Activated CD8-positive, alpha-beta memory T cell treated with anti-CD3 and anti-CD28 coated beads for 4 hours (primary cell): ENCODE measurements around the gene PARD3B.

Experiments
- DNase-seq, 2 donors: peaks; one replicate each; pipeline ENCODE4 v3.0.0-alpha.2; 2020; ENCODE audit warnings: low read depth in 2 of 2

The PARD3B gene

DNA sequence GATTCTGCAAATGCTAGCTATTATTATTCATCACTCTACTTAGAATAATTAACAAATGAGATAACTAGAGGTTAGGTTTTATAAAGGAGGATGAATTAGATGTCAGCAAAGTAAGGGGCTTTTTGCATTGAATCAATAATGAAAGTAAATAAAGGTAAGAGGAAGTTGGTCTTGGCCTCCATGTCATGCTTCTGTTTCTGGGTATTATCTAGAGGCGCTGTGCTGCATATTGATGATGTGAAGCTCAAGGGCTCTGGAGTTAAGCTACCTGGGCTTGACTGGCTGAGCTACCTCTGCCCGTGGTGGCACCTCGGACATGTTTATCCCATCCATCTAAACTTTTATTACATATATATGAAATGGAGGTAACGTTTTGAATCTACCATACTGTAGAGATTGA, 350.9 kb downstream of the PARD3B start:
- no peak for DNase-seq

DNA sequence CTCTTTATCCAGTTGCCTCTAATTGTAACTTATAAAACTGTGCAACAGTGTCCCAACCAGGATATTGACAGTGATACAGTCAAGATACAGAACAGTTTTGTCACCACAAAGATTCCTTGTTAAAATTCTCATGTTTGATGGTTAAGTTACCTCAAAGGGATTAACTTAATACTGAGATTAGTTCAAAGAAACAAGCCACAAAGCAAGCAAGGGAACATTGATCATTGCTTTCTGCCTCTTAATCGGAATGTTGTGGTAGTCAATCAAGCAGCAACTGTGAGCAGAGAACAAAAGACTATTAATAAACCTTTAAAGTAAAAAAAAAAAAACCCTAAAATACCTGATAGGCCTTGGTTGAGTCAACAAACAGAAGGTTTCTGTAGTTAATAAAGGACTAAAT, 352.3 kb downstream of the PARD3B start:
- no peak for DNase-seq

DNA sequence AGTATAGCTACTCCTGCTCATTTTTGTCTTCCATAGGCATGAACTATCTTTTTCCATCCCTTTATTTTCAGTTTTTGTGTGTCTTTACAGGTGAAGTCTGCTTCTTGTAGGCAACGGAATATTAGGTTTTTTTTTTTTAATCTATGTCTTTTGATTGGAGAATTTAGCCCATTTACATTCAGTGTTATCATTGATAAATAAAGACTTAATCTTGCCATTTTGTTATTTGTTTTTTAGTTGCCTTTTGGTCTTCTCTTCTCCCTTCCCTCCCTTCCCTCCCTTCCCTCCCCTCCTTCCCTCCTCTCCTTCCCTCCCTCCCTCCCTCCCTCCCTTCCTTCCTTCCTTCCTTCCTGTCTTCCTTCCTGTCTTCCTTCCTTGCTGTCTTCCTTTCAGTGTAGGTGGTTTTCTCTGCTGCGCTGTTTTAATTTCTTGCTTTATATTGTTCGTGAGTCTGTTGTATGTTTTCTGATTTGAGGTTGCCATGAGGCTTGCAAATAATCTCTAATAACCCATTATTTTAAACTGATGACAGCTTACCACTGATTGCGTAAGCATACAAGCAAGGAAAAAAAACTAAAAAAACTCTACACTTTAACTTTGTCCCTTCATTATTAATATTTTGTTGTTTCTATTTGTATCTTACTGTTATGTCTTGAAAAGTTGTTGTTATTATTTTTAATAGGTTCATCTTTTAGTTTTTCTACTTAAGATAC, 353.8 kb downstream of the PARD3B start:
- no peak for DNase-seq

DNA sequence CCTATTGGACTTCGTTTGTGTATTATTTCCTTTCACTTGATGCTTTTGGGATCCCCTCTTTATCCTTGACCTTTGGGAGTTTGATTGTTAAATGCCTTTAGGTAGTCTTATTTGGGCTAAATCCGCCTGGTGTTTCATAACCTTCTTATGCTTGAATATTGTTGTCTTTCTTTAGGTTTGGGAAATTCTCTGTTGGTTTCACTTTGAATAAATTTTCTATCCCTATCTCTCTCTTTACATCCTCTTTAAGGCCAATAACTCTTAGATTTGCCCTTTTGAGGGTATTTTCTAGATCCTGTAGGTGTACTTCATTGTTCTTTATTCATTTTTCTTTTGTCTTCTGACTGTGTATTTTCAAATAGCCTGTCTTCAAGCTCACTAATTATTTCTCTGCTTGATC, 354.7 kb downstream of the PARD3B start:
- DNase-seq = no peak

DNA sequence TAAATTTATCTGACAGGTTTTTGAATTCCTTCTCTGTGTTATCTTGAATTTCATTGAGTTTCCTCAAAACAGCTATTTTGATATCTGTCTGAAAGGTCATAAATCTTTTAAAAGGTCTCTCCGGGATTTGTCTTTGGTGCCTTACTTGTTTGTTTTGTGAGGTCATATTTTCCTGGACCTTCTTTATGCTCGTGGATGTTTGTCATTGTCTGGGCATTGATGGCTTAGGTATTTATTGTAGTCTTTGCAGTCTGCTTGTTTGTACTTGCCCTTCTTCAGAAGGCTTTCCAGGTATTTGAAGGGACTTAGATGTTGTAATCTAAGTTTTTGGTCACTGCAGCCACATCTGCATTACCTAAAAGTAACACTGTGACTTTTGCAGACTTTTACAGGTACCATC, 355.2 kb downstream of the PARD3B start:
- DNase-seq = no peak

DNA sequence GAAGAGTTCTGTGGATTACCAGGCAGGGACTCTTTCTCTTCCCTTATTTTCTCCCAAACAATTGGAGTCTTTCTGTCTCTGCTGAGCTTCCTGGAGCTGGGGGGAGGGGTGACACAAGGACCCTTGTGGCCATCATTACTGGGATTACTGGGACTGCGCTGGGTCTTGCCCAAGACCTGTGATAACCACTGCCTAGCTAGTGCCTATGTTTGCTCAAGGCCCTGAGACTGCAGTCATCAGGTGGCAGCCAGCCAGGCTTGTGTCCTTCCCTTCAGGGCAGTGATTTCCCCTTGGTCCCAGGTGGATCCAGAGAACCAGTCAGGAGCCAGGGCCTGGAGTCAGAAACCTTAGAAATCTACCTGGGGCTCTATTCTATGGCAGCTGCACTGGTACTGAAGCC, 355.6 kb downstream of the PARD3B start:
- no peak for DNase-seq

DNA sequence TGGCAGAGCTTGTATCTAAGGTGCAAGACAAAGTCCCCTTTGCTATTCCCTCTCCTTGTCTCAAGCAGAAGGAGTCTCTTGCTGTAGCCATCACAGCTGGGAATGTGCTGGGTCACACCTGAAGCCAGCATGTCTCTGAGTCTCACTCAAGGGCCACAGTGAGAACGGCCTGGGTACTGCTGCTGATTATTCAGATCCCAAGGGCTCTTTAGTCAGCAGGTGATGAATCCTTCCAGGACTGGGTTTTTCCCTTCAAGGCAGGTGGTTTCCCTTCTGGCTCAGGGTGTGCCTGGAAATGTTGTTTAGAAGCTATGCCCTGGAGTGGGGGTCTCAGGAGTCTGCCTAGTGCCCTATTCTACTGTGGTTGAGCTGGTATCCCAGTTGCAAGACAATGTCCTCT, 356.3 kb downstream of the PARD3B start:
- no peak for DNase-seq

DNA sequence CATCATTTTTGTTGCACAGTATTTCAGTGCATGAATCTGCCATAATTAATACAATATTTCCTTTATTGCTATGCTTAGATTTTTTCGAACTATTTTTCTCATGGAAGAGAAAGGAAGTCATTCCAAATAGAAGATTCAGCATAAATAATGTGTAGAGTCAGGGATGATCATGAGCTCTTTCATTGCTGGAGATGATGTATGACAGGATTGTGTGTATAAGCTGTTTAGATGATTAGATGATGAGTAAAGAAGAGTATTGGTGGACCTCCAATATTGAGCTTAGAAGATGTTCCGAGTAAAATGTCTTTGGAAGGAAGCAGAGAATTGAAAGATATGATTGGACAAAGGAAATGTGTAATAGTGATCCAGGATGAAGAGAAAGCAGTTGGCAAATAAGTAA, 364.5 kb downstream of the PARD3B start:
- no peak for DNase-seq

DNA sequence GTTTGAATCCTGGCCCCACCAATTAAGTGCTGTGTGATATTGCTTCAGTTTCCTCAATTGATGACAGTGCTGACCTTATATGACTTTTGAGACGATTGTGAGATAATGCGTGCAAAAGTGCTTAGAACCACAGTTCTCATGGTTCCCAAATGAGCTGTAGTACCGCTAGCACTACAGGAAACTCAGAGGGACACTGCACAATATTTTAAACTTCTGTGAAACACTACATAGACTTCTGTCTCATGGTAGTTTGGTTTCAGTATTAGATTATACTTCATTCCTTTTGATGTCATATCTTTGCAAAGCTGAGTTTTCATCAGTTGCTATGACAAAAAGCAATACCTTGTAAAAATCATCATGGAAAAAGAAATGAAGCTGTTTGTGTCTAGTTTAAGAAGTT, 368.0 kb downstream of the PARD3B start:
- no peak for DNase-seq

DNA sequence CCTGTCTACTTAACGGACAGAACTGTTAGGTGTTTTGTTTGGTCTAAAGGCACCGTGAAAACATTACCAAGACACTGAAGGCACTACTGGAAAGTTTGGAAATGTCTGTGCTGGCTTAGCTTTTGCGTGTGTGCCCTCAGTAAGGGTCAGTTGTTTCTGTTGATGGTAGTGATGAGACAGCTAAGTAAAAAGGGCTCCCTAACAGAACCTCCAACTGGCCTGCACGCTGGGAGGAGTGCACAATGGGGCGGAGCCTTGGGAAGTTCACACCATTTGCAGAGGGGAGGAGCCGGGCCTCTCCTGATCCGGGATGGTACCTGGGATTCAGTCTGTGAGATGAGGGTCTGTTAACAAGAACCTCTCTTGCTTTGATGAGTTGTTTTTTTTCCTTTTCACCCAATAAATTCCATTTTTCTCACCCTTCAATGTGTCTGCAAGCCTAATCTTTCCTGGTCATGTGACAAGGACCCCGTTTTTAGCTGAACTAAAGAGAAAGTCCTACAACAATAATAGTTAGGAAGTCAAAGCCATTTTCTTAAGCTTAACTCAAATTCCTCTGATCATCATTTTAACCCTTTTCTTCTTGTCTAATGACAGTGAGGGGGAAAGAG, 368.7 kb downstream of the PARD3B start:
- DNase-seq = no peak

DNA sequence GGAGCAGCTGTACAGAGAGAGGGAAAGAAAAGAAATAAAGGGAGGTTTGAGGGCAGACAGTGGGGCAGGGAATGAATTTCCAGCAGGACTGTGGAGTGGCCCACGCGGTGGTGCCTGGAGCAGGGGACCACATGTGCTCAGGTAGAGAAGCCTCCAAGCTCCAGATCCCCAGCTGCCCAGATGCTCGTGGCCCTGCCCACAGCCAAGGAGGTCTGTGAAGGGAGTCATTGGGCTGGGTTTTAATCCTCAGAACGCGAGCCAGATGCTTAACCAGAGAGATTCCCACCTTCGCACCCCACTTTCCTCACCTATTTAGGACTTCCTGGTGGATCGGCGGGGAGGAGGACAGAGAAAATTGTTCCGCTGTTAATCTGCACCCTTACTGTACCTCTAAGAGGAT, 369.4 kb downstream of the PARD3B start:
- no peak for DNase-seq

DNA sequence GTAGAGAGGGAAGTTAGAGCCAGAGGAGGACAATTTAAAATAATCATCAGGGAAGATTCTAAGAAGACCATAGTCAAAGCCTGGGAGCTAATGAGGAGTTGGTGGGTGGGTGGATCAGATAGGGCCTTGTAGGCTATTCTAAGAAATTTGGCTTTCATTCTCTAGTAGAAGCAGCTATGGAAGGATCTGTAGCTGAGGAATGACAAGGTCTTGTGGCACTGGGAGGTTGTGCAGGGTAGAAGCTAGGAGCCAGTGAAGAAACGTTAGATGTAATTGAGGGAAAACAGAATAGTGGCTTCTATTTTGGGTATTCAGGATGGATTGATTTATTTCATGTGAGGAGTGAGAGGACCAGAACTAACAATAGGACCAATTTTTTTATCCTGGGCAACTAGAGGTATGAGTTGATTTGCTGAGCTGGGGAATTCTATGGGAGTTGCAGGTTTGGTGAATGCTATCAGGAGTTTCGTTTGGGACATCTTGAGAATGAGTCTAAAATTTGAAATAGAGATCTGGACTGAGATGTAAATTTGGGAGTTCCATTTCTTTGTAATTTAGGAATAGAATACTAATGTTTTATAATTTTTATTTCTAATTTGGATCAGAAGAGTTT, 371.9 kb downstream of the PARD3B start:
- DNase-seq = no peak

DNA sequence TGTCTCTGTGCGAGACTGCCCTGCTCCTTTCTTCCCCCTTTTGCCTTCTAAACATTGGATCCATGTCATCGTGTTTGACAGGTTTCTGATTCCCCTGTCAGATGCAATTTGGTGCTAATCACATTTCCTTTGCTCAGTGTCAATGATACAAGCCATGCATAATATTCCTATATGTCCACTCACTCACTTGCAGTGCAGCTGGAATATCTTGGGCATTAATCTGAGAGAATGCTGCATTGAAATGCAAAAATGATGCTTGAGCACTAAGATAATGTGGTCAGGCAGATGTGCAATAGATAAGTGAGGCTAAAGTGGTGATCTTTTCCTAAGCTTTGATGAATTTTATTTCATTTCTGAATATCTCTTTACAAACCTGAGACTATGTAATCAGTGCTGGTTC, 375.5 kb downstream of the PARD3B start:
- no peak for DNase-seq

DNA sequence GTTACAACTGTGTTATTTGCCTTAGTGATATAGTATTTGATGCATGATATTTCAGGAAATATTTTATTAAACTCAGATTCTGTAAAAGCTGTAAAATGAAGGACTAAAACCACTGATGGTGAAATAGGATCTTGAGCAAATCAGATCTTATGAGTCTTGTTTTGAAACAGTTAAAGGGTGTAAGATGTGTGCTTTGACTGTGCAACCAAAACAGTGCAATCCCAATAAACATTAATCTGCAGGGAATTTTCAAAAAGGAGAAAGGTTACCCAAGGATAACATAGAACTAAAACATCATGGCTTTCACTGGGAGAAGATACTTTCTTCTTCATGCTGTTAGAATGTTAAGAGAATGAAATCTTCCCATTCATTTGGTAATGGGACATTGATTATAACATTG, 378.7 kb downstream of the PARD3B start:
- no peak for DNase-seq

DNA sequence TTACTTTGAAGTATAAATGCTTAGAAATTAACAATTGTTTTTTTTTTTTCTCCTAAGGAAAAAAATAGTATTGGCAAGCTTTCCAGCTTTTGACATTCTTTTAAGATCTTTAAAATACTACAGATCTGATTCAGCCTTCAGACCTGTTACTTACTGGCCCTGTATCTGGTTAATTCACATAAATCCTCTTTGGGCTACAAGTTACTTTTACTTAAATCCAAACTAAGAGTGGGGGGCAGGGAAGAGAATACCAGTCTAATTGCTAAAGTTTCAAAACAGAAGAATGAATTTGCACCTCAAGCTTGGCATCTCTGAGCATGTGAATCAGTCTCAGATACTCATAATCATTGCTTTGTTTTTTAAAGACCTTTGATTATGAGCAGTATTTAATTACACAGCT, 386.3 kb downstream of the PARD3B start:
- no peak for DNase-seq

DNA sequence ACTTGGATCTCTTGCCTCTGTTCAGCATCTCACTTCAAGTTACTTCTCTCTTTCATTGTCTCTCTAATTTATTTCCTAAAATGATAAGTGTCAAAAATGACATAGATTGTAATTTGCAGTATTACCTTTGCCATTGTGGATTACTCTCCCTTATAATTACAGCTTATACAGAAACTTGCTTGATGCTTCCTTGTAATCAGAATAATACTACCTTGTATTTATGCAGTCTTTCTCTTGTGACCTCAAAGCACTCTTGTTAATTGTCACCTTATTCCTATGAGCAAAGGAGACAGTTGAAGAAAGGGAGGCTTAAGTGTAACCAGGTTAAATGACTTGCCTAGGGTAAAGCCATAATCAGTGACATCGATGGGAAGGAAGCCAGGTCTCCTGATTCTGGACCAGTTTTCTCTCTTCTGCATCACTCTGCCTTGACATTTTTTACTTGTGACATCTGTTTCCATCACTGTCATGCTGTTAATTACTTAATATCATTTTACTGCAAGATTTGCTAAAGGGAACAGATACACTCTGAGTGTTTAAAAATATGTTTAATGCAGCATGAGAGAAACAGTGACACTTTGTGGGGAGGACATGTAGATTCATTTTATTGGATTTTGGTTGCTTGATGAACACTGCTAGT, 388.6 kb downstream of the PARD3B start:
- no peak for DNase-seq

DNA sequence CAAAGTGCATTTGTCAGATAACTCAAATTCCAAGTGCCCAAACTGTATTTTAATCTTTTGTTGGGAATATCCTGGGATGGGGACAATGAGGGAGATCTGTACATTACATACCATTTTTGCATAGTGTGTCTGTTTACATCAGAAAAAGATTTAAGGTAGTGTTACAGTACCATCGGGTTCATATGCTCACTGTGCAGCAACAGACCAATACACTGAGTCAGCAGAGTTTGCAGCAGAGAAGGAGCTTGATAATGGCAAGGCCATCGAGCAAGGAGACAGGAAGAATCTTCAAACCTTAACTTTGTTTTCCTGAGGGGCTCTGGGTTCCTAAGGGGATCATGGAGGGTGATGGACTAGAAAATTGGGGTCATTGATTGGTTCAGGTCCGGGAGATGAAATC, 399.7 kb downstream of the PARD3B start:
- no peak for DNase-seq

DNA sequence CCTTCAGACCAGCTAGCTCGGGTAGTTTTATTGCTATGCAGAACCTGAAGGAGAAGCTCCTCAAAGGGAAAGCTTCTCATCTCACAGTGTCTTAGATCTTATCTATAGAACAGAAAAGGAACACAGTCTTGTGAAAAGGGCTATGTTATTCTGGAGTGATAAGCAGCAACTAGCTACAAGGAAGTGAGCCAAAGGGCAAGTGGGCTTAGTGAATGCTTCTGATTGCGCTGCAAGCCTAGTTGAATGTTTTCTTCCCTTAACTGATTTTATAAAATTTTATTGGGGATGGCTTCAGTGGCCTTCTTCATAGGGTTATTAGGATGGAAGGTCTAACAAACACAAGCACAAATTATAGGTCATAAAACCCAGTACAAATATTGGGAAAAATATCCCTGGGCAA, 400.1 kb downstream of the PARD3B start:
- no peak for DNase-seq

DNA sequence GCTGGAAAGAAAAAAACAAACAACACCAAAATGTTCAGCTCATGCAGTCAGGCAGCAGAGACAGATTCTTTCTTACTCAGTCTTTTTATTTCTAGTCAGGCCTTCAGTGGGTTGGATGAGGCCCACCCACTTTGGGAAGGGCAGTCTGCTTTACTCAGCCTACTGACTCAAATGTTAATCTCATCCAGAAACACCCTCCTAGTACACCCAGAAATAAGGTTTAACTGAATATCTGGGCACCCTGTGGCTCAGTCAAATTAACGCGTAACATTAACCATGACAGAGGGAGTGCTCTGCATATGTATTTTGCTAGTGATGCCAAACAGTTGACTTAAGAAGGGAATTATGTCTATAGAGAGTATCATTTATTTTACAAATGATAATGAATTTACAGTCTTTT, 401.6 kb downstream of the PARD3B start:
- DNase-seq = no peak

DNA sequence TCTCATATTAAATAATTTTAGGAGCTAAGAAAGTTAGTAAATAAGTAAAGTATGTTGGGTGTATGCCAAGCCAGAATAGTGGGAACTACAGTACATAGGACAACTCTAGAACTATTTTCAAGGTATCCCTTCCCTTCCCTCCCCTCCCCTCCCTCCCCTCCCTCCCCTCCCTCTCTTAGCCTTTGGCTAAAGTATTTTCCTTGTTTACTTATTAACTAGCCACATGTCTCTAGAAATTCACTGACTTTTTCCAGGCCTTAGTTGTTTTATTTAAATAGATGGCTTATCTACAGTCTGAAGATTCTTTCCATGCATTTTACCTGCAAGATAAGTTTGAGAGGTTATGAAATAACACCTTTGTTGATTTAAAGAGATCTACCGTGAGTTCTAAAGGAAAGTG, 402.1 kb downstream of the PARD3B start:
- DNase-seq = no peak

DNA sequence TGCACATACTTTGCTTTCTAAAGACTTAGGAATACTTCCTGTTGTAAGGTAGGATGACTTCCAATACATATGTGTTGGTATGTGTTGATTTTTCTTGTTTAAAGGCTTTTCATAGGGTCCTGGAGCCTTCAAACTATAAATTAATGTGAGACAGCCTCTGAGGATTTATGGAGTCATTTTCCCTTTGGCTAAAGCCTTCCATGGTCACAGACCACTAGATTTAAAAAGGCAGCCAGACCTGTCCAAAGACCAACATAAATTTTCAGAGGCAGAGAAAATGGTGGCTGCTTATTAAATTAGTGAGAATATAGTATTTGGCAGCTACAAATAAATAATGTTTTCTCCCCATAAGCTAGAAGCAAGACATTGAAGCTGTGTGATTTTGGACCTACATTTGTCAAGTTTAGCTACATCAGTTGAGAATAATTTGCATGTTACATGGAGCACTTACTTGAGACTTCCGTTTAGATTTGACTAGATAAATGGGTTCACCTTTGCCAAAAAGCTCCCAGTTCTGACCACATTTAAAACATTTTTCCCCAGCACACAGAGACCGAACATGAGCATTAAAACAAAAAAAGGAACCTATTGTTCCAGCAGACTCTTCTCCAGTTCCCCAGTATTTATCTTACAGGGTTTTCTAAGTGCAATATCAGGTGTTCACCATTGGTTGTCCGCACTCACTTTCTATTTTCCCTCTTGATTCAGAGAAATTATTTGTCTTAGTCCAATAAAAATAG, 402.9 kb downstream of the PARD3B start:
- no peak for DNase-seq

DNA sequence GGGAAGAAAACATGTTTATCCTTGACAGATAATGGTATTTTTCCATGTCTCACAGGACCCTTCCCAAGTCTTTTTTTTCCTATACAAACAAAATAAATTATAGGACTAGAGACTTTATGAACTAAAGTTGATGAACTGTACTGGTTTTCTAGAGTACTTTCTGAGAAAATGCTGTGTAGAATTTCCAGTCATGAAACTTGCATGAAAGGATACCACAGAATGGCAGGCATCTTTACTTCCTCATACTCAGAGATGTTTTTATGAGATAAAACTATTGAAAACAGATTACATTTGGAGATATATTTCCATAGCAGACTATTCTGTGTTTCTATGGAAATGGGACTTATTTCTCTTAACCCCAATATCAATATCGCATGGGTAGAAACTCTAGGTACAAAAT, 403.5 kb downstream of the PARD3B start:
- DNase-seq = no peak
